Bronchial epithelial cell (primary cell): ENCODE results near the gene CD19. TPM values are rescaled to one million over a fixed set of nuclear protein-coding genes. Genes with fewer than 3 reads are reported as not detected.

Source experiments
- DNase-seq: peaks from one replicate; pipeline ENCODE4 v3.0.0-alpha.2; 2010; ENCODE audit warnings: low read depth
- FAIRE-seq: peaks from 2 replicates; lab custom pipeline; 2011; peaks lifted over from hg19 to GRCh38; lab: Jason Lieb, UNC
- H3K27me3 ChIP-seq: 2 replicates; pipeline ENCODE4 v1.5.1; 2011; ENCODE audit warnings: low read length; ENCODE audit not compliant: control insufficient read depth, insufficient read depth
- H3K36me3 ChIP-seq: 2 replicates; pipeline ENCODE4 v1.5.1; 2011; ENCODE audit warnings: low read length; ENCODE audit not compliant: control insufficient read depth, insufficient read depth
- H3K4me3 ChIP-seq: 2 replicates; pipeline ENCODE4 v1.5.1; 2011; ENCODE audit warnings: mild to moderate bottlenecking, low read depth, low read length, control low read depth
- CTCF ChIP-seq: IDR thresholded peaks from 2 replicates; pipeline ENCODE4 v1.5.1; 2011; ENCODE audit warnings: mild to moderate bottlenecking, moderate library complexity, low read length, control low read depth, inconsistent platforms; ENCODE audit not compliant: insufficient read depth, severe bottlenecking
- total RNA-seq: library from RNA; depleted of rRNA; stranded (reverse); fragments of >200 nt; gene quantifications from 2 replicates; pipeline ENCODE4 v1.2.1, GENCODE V29; 2014

Gene CD19
- total RNA-seq, 1 donor from 2014 or later: not detected

GRCh38 chr16:28903344-28904042 is 28.3 kb upstream of the CD19 start:
- H3K36me3 ChIP-seq: peaks cover 5% of the 10 kb centered on the region
- H3K27me3 ChIP-seq: no peaks in the 10 kb centered on the region

GRCh38 chr16:28904363-28904762 is 27.4 kb upstream of the CD19 start:
- FAIRE-seq (no peak), DNase-seq (no peak)
- no peaks in the 10 kb centered on the region for H3K27me3 ChIP-seq
- peaks cover 6% of the 10 kb centered on the region for H3K36me3 ChIP-seq
- no peak overlapping the region for H3K4me3 ChIP-seq
- TF ChIP-seq CTCF: no peak

More at GRCh38 chr16:28903344-28904042, 28.3 kb upstream of the CD19 start:
- TF ChIP-seq CTCF: no peak
- H3K4me3 ChIP-seq: no peak overlapping the region
- DNase-seq (no peak), FAIRE-seq (no peak)

- H3K27me3 ChIP-seq: no peaks in the 10 kb centered on the region
- peaks cover 6% of the 10 kb centered on the region for H3K36me3 ChIP-seq
- no peak for FAIRE-seq
- no peak overlapping the region for H3K4me3 ChIP-seq
- TF ChIP-seq CTCF: no peak
- no peak for DNase-seq
These were observed 26.9 kb upstream of the CD19 start for GRCh38 chr16:28904828-28905227.

DNA sequence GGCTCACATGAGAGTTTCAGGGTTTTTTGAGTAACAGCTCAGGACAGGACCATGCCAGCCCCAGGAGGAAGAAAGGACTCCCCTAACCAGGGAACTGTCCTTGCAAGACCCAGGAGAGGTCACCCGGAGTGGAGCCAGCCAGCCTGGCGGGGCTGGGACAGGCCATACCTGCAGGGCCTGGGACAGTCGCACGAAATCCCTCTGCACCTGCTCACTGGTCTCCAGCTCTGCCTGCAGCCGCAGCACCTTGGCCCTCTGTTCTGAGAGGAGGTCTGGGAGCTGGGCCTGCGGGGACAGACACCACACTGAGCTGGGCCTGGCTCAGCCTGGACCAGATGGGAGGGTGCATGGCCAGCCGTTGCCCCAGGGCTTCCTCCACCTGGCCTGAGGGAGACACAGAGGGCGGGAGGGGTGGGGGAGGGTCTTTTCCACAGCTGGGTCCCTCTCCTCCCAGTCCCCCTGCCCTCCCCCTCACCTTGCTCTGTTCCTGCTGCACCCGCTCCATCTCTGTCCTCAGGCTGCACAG is 26.5 kb upstream of the CD19 start:
- FAIRE-seq: no peak
- Histone ChIP-seq H3K36me3 (peaks cover 6% of the 10 kb centered on the region), H3K4me3 (no peak overlapping the region), H3K27me3 (no peaks in the 10 kb centered on the region)
- no peak for TF ChIP-seq CTCF
- DNase-seq: no peak

DNA sequence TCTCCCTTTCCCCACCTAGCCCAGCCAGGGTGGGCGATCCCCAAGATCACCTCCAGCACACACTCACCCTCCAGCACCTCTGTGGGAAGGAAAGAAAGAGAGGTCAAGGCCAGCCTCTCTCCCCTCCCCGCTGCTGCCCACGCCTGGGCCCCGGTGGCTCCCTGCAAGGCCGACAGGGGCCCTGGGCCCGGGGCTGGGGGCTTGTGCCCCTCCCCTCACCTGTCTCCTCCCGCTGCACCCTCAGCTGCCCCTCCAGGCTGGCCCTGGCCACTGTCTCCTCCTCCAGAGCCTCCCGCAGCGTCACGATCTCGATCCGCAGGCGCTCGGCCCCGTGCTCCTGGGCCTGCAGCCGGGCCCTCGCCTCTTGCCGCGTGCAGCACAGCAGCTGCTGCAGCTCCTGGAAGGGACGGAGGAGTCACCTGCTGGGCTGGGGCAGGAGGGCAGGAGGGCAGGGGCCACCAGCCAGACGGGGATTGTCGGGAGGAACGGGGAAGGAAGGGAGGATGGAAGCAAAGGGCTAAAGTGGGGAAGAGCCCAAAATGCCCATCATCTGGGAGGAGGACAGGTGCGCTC is 25.9 kb upstream of the CD19 start:
- Histone ChIP-seq H3K36me3 (peaks cover 10% of the 10 kb centered on the region), H3K27me3 (no peaks in the 10 kb centered on the region), H3K4me3 (no peak overlapping the region)
- TF ChIP-seq CTCF: no peak
- no peak for DNase-seq
- FAIRE-seq: no peak
